NCI-H82 treated with DMSO at 0.1 percent for 48 hours (cell line): Measurements from ENCODE around the gene FEM1B.

Experiments
- DNase-seq: peaks from one replicate; lab custom pipeline; 2025; ENCODE audit not compliant: unreplicated experiment; lab: John Stamatoyannopoulos, UW

Gene FEM1B

DNA sequence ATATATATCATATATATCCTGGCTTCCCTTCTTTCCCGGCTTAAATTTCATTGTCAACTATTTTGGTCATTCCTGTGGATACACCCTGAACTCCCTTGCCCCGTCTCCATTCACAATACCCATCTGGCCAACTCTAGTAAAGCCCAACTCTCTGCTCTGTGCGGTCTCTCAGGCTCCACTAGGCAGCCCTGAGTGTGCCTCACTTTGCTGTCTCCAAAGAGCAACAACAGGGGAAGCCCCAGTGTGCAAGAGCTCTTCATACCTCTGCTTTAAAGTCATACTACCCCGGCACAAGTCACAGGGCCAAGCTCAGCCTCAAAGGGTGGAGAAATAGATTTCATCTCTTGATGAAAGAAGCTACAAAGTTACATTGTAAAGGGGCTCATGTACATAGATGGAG is 18.9 kb upstream of the FEM1B start:
- DNase-seq = no peak

DNA sequence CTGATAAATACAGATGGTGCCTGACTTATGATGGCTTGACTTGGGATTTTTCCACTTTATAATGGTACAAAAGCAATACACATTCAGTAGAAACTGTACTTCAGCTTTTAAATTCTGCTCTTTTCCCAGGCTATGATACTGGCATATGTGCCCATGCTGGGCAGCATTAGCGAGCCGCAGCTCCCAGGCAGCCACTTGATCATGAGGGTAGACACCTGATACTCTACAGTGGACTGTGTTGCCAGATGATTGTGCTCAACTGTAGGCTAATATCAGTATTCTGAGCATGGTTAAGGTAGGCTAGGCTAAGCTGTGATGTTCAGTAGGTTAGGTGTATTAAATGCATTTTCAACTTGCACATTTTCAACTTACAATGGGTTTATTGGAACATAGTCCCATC is 17.7 kb upstream of the FEM1B start:
- no peak for DNase-seq

DNA sequence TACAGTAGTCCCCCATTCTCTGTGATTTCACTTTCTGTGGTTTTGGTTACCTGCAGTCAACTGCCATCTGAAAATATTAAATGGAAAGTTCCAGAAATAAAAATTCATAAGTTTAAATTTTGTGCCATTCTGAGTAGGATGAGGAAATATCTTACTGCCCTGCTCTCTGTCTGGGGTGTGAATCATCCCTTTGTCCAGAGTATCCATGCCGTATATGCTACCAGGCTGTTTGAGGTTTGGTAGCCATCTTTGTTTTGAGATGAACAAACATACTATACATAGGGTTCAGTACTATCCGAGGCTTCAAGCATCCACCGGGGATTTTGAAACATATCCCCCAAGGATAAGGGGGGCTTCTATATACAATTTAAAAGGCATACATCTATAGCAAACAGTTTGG is 16.3 kb upstream of the FEM1B start:
- no peak for DNase-seq

DNA sequence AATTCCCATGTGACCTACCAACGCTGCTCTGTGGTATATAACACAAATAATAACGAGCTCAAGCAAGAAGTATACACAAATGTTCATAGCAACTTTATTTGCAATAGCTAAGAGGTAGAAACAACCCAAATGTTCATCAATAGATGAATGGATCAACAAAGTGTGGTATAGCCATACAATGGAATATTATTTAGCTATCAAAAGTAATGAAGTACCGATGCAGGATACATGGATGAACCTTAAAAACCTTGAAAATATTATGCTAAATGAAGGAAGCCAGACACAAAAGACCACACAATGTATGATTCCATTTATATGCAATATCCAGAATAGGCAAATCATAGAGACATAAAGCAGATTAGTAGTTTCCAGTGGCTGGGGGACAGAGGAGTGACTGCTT is 15.6 kb upstream of the FEM1B start:
- DNase-seq = no peak

DNA sequence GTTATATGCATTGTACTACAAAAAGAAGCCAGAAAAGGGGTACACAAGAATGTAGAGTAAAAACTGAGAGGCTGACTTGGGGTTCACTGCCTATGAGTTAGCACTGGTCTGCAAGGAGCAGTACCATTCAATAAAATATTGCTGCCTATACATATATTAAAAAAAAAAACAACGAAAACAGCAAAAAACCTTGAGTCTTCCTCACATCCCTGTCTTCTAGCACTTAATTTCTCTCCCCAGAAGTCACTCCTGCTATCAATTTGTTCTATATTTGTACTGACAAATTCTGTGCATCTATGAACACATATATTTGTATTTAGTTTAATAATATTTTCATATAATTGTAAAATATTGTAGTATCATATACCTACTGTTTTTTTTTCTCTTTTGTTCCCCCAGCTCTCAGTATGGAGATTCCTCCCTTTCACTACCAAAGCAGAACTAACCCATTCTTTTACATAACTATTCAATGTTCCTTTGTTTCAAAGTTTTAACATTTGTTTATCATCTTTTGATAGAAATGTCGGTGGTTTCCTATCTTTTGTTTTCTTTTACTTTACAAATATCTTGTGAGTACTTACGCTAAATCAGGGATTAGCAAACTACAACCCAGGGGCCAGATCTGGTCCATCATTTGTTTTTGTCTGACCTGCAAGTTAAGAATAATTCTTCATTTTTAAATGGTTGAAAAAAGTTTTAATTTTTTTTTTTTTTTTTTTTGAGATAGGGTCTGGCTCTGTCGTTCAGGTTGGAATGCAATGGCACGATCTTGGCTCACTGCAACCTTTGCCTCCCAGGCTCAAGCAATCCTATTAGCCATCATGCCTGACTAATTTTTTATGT is 14.8 kb upstream of the FEM1B start:
- DNase-seq = no peak

DNA sequence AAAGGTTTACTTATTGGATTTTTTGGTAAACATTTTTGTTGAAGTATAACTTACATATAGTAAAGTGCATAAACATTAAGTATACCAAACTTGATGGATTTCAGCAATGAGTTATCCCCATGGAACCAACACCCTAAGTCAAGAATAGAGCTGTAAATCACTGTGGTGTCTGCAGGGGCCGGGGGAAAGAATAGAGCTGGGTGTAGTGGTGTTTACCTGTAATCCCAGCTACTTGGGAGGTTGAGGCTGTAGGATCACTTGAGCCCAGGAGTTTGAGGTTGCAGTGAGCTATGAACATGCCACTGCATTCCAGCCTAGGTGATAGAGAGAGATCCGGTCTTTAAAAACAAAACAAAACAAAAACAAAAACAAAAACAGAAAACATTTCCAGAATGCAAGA is 13.3 kb upstream of the FEM1B start:
- no peak for DNase-seq

DNA sequence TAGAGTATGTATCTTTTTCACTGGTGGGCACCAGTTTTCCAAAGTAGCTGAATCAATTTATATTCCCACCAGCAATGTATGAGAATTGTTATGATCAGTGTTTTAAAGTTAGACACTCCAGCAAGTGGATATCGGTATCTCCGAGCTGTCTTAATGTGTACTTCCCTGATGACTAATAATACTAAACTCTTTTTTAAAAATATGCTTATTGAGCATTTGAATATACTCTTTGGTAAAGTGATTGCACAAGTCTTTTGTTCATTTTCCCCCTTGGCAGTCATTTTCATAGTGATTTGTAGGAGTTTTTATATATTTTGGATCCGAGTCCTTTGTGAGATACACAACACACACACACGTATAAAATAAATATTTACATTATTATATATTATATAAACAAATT is 12.5 kb upstream of the FEM1B start:
- no peak for DNase-seq

DNA sequence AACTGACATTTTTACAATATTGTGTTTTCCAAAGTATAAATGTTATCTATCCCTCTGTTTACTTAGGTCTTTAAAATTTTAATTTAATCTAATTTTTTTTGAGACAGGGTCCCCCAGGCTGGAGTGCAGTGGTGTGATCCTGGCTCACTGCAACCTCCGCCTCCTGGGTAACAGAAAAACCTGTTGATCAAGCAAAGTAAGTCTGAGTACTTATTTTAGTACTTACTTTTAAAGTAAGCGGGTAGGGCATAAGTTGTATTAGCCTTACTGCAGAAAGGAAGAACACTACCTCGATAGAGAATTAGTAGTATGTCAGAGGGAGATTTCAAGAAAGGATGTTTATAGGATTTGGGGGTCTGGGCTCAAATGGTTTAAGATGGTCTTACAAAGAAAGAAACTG is 11.9 kb upstream of the FEM1B start:
- DNase-seq = no peak

DNA sequence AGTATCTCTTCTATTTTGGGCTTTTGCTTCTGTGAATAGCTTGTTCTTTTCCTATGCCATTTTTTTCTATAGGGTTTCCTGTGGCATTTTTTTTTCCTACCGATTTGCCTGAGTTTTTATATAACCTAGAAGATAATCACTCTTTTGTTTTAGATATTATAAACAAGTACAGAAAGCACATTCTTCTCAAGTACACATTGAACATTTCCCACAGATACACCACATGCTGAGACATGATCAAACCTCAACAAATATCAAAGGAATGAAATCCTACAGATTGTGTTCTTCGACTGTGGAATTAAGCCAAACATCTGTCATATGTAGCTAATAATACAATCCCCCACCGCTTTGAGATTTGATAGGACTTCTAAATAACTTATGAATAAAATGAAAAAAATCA is 9.1 kb upstream of the FEM1B start:
- DNase-seq = no peak

DNA sequence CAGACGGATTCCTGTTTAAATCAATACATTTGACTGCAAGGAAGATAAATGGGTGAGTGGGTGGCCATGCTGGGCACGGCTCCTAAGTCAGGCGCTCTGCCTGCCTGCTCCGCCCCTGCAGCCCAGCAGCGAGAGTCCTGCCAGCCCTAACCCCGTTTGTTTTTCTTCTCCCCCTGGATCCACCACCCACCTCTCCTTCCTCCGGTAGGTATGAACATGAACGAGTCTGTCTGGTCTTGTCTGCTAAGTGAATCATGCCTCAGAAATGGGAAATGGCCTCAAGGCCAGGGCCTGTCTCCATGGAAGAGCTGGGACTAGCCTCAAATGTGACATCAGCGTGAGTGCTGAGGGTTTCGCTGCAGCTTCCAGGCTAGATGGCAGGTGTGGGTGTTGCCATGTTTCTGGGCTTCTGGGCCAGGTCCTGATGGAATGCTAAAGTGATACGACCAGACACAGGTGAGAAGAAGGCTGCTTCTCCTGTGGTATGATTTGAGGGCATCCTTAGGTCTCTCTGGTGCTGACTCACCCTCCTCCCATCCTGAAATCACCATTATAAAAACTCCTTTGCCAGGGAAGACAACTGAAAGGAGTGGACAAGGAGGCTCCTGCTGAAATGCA is 5.6 kb upstream of the FEM1B start:
- no peak for DNase-seq

DNA sequence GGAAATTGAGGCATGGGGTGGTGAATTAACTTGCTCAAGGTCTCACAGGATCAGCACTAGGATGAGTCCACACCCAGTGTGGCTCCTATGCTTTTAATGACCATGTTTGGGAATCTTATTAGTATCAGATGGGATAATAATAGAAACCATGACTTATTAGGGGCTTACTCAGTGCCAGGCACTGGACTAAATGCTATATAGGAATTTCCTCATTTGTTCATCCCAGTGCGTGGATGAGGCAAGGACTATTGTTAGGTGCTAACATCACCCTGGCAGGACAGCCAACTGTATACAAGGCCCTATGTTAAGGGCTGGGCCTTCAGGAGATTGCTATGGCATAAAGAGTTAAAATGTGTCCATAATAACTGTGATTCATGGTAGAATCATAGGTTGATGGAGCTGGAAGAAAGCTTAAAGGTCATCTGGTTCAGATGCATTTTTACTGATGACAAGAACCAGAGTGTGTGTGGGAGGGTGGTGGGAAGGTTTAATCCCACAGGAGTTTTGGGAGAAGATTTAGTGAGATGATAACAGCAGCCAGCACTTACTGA is 4.7 kb upstream of the FEM1B start:
- DNase-seq = no peak

DNA sequence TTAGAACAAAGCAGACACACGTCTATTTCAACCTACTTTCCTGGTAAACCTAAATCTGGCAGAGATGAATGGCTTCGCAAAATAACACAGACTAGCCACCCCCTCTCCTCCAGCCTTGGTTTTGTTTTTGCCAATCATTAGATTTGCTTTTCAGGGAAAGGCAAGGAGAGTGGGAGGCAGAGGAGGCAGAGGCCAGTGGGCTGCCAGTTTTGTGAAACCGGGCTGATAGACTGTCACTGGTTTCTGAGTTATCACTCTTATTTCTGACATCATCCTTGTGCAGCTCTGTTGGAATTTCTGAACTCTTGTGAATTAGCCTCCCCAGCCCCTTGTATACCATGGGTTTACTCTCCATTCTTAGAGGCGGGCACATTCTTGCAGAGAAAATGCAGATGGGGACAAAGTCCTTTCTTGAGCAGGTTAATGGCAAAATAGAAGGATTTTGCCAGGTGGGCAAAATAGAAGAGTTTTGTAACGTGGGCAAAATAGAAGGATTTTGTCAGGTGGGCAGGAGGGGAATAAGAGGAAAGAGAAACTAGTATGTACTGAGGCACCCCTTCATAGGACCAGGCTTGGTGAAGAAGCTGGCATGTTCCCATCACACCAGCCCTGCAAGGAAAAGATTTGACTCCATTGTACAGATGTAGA is 3.2 kb upstream of the FEM1B start:
- no peak for DNase-seq

DNA sequence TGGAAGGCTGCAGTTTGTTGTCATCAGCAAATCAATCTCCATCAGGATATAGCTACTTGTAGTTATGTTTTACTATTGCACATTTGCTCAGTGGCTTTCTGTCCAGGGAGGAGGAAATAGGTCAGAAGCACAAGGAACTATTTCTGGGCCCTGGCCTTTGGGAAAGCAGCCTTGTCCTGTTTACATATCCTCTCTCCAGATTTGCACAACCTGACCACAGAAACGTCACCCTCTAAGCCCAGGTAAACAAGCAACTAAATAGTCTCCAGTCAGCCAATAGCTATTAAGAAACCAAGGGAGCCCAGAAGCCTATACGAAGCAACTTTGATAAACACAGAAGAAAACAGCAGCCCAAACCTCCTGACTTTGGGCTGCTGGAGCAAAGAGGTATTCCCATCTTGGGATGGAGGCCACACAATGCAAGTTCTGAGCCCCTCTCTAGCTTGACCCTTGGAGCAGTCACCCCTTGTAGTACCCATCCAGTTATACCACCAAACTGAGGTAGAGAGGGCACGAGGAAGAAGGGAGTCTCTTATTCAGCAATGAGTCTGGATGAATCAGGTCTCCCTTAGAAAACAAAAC is 2.3 kb upstream of the FEM1B start:
- no peak for DNase-seq

DNA sequence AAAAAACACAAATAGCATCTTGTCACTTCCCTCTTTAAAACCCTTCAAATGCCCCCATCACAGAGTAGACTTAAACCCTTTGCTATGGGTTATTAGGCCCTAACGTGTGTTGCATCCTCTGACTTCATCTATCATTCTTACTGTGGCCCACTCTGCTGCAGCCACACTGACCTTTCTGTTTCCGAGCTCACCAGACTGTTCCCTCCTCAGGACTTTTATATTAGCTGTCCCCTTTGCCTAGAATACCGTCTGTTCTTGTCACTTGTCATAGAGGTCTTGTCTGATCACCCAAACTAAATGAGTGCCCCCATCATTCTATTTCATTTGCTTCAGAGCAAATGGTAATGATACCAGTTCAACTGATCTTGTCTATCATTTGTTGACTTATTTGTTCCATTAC is 877 bp upstream of the FEM1B start:
- no peak for DNase-seq

DNA sequence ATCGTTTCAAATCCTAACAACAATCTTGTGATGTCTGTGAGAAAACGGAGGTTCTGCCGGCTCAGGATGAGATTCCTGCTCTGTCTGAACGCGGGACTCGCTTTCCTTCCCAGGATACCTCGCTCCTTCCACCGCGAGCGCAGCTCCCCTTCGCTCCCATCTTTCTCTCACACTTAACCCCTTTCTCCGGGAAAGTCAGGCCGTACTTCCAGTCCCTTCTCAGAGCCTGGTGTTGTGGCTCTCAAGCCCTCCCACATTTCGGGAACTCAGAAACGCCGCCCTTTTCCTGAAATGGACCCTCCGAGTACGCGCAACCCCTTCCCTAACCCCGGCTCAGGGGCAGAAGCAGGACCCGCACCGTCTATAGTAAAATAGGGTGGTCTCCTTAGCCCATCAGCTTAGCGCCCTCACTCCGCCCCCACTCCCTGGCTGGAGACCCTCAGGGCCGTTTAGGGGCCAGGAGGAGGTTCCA is 378 bp upstream of the FEM1B start:
- no peak for DNase-seq

DNA sequence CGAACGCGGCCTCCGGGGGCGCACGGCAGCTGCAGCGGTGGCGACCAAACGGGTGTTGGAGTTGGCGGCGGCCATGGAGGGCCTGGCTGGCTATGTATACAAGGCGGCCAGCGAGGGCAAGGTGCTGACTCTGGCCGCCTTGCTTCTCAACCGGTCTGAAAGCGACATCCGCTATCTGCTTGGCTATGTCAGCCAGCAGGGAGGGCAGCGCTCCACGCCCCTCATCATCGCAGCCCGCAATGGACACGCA is 725 bp downstream of the FEM1B start:
- DNase-seq = no peak

DNA sequence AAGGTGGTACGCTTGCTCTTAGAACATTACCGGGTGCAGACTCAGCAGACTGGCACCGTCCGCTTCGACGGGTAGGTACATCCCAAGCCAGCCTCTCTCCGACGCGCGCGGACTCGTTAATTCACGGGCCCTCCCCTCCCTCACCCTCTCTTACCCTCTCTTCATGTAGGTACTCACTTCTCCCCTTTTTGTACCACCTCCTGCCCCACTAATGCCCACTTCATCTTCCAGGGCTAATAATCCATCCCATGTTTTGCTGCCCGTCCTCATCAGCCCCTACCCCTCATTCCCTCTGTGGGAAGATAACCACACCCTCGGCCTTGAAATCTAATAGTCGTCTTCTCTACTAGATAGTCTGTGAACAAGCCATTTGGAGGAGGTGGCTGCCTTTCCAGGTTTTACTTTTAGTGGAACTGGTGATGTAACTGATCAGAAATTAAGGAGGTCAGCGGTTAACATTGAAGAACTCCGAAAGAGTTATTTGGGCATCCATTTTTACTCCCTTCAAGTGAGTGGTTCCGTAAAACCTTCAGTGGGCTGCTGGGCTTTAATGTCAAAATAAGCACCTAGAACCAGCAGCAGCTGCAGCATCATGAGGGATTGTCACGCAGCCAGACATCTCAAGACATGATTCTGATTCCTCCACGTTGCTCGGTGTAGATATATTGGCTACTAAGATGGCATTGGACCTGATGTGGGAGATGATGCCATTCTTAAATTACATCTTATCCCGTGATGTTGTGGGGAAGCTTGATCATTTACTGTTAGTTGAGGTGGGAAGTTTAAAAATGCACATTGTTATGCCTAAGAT is 1.3 kb downstream of the FEM1B start:
- DNase-seq = no peak

DNA sequence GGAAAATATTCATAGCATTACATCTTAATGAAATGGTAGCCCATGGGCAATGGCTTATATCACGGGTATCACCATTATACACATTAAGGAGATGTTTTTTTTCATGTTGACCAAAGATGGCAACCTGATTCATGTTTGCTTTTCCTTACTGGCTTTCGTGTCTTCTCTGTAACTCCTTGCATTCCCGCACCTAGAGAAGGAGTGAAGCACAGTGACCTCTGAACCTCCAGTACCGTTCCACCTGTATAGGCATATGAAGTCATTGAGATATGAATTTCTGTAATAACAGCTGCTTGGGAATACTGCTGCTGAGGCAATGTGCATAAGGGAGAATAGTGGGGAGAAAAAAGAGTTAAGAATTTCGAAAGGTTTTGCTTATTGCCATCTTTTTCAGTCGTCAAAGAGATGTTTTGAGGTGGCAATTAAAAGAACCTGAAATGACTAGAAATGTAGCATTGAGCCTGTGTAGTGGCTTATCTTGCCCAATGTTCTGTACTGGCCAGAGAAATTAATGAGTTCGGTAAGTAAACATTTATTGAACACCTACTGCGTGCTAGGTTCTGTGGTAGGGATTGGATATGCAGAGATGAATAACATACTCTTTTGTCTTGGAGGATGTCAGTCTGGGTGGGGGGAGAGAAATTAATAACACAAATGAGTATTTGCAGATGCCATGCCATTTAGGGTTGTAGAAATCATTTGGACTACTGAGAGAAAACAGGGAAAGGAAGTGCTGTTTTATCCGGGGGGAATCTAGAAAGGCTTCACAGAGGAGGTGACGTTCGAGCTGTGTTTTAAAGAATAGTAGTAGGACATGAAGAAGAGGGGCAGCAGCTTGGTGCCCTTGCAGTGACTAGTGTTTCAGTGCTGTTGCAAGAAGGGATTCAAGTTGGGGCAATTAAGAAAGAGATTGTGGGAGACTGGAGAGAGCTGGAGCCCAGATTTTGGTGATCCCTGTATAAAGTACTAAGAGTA is 2.5 kb downstream of the FEM1B start:
- DNase-seq = no peak

DNA sequence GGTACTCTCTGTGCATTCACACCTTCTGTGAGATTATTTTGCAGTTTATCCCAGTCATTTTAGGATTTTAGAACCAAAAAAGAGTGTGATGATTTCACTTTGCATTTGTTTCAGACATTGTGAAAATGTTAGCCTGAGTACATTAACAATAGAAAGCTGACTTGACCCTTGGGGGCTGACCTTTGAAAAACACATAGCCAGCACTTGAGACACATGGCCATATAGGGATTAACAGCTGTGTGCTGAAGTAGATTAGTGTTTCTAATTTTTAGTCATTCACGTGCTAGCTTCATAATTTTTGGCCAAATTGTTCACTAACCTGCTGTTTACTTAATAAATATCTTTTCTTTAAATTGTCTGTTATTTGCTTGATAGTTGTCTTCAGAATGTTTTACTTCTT is 3.5 kb downstream of the FEM1B start:
- no peak for DNase-seq

DNA sequence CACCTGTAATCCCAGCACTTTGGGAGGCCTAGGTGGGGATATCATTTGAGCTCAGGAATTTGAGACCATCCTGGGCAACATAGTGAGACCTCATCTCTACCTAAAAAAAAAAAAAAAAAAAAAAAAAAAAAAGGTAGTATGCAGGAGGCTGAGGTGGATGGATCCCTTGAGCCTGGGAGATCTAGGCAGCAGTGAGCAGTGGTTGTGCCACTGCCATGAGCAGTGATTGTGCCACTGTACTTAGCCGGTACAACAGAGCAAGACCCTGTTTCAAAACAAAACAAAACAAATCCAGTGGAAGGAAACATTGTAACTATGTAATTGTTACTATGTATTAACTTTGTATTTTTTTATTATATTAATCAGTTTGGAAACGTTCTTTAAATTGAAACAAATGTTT is 5.9 kb downstream of the FEM1B start:
- DNase-seq = no peak
